GM19372 (cell line): ENCODE data around the gene CCDC88A.

Source experiments
- ATAC-seq: cut with Tn5 transposase; IDR thresholded peaks from one replicate; pipeline ENCODE4 v1.9.1; 2021; ENCODE audit warnings: mild to moderate bottlenecking, low read depth, moderate library complexity; ENCODE audit not compliant: unreplicated experiment

The CCDC88A gene

DNA sequence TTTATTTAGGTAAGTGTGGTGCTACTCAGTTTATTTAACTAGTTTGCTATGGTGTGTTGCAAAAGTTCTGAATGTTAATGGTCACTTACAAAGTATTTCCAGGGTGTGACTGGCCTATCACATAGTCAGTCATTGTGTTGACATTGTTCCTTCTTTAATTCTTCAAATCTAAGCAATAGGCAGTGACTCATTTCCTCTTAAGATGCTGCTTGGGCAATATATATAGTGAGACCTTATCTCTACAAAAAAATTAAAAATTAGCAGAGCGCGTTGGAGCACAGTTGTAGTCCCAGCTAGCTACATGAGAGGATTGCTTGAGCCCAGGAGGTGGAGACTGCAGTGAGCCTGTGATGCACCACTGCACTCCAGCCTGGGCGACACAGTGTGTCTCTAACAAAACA, 5.8 kb upstream of the CCDC88A start:
- no peak for ATAC-seq

DNA sequence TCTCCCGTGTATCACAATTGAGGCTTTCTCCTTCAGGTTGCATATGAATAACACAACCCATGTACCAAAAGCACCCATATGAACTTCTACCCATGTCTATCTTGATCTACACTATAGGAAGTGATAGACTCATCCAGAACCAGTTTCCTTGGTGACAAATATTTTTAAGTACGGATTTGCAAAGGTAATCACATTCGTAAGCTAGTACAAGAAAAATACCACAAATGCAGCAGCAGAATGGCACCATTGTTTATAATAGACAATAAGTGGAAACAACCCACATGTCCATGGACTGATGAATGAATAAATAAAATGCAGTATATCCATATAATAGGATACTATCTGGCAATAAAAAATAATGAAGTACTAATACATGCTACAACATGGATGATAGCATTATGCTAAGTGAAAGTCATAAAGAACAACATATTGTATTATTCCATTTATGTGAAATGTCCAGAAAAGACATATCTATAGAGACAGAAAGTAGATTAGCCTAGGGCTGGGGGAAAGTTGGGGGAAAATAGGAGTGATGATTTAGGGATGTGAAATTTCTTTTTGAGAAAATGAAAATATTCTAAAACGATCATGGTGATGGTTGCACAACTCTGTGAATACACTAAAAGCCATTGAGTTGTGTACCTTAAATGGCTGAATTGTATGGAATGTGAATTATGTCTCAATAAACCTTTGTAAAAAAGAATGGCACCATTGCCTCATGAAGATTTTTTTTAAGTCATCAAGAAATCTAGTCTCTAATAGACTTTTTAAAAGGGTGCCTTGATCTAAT, 3.4 kb upstream of the CCDC88A start:
- no peak for ATAC-seq

- ATAC-seq, result no peak
Measured at GRCh38 chr2:55421326-55421725, 1.7 kb upstream of the CCDC88A start.

DNA sequence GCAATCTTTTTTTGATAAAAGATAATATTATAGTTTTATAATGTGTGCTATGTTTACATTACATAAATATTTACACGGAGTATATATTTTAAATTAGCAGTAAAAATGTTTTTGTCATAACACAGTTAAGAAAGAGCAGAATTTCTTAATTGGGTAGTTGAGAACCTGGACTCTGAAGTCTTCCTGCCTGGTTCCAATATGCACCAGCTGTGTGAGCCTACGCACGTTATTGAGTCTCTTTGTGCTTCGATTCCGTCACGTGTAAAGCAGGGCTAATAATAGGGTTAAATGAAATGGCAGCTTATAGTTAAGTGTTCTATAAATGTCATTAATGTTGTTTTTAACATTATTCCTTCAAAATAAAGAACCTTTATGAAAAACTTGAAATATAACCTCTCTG, 1.2 kb upstream of the CCDC88A start:
- no peak for ATAC-seq

DNA sequence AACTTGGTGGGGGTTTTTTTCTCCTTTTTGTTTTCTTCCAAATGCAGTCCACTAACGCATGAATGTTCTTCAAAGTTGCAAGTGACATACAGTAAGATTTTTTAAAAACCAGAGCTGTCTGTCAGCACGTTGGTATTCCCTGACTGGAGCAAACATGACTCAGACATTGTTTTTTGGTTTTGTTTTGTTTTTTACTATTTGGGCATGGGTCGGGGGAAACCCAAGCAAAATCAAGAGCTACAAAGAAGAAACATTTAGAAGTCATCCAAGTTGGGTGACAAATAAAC, 726 bp upstream of the CCDC88A start:
- ATAC-seq, result no peak

GRCh38 chr2:55419233-55419678, 400 bp downstream of the CCDC88A start:
- no peak for ATAC-seq

DNA sequence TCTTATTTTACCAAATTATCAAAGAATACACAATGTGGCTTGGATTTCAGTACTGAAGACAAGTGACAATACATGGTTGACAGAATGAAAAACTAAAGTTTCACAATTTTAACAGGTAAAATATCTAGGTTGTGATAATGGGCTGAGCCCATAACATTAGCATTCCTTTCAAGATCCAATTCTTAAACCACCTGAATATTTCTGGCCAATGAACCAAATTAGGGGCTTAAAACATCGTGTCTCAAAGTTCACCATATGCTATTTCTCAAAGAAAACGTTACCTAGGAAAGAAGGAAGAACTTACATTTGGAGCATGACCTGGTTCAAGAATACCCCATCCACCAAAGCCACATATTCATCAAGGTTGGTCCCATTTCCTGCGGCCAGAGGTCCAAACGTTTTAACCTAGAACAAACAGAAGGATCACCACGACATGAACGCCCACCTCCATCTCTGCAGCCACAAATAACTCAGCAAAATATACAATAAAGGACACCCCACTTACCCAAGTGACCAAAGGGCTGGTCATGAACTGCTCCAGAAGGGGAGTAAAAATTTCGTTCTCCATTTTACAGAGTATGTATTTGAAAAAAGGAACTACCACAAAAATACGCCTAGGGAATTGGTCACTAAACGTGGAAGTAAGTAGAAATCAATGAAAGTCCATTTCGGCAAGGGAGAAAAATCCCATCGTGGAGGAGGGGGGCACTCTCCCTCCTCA, 984 bp downstream of the CCDC88A start:
- ATAC-seq, result no peak

DNA sequence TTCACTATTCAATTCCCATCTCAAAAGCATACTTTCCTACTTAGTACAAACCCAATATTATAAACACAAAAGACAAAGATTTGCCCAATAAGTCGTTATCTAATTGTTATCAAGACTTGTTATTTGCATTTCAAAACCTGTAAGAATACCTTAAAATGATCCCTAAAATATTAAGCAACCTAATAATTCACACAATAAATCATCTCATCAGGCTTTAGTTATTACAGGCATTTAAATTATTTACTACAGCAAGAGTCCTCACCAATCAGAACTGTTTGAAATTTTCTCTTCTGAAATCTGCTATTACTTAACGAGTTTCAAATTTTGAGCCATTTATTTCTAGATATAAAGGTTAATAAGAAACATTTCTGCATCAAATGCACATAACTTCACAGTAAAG, 1.6 kb downstream of the CCDC88A start:
- ATAC-seq, result no peak

DNA sequence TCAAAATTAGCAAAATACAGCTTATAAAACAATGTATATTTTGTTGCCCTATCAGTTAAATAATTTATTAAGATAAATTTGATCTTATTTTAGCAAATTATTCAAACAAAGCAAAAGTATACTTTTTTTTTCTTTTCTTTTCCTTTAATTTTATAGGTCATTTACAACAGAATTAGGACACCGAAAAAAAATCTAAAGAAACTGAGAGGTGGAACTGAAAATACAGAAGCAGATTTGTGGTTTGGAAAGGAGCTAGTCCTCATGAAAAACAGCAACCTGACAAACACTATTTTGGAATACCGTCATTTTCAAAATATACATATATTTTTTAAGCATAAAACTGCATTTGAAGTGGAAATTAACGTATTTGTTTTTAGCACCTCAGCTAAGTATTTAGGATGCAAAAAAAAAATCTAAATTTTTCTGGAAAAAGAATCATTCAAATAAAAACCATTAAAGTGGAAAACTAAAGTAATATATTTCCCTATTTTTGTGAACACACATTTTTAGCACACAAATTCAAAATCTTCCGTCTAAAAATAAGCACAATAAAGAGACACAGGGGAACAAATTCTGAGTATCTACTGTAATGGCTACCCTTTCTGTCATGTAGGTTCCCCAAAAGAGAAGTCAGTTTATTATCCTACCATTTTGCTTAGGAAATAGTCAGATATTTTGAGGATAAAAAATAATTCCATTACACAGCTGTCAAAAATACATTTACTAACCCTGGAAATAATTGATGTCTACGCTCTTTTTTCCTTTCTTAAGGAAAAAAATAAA, 2.7 kb downstream of the CCDC88A start:
- no peak for ATAC-seq

GRCh38 chr2:55415300-55415699, 4.4 kb downstream of the CCDC88A start:
- no peak for ATAC-seq

- no peak for ATAC-seq
Measured at GRCh38 chr2:55408918-55409868, 10.5 kb downstream of the CCDC88A start.

DNA sequence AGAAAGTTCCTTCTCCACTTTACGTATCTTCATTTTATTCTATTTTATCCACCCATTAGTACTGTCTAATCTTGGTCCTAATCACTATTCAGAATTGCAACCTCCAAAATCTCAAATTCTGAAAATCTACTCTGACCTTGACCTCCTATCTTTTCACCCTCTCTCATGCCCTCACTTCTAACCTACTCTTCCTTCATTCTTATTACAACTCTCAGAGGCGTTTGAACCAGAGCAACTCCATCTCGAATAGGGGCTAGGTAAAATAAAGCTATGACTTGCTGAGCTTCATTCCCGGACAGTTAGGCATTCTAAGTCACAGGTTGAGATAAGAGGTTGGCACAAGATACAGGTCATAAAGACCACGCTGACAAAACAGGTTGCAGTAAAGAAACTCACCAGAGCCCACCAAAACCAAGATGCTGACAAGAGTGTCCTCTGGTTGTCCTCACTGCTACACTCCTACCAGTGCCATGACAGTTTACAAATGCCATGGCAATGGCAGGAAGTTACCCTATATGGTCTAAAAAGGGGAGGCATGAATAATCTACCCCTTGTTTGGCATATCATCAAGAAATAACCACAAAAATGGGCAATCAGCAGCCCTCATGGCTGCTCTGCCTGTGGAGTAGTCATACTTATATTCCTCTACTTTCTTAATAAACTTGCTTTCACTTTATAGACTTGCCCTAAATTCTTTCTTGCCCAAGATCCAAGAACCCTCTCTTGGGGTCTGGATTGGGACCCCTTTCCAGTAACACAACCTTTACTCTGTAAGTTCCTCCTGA, 11.4 kb downstream of the CCDC88A start:
- no peak for ATAC-seq

GRCh38 chr2:55405116-55405515, 14.5 kb downstream of the CCDC88A start:
- ATAC-seq, result no peak

GRCh38 chr2:55403256-55403998, 16.2 kb downstream of the CCDC88A start:
- ATAC-seq, result no peak

DNA sequence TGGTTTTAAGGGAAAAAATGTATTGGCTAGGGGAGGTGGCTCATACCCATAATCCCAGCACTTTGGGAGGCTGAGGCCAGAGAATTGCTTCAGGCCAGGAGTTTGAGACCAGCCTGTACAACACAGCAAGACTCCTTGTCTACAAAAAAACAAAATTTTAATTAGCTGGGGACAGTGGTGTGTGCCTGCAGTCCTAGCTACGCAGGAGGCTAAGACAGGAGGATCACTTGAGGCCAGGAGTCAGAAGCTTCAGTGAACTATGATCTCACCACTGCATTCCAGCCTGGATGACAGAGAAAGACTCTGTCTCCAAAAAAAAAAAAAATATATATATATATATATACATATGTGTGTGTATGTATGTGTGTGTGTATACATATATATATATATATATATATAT, 18.5 kb downstream of the CCDC88A start:
- ATAC-seq, result no peak

DNA sequence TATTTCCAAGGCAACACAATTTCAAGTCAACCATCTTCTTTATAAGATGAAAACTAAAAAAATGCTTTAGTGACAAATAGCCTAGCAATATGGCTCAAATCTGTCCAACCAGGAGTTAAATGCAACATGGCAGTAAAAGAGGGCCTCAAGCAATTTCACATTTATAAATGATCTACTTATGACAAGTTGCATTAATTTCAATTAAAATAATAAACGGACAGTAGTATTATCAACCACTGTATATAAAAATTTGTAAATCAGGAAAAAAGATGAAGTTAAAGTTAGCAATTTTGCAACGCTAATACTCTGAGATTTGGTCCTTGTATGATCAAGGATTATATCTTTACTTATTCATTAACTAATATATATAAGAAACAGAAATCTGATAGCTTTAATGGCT, 19.3 kb downstream of the CCDC88A start:
- no peak for ATAC-seq

GRCh38 chr2:55399815-55400214, 19.8 kb downstream of the CCDC88A start:
- no peak for ATAC-seq

DNA sequence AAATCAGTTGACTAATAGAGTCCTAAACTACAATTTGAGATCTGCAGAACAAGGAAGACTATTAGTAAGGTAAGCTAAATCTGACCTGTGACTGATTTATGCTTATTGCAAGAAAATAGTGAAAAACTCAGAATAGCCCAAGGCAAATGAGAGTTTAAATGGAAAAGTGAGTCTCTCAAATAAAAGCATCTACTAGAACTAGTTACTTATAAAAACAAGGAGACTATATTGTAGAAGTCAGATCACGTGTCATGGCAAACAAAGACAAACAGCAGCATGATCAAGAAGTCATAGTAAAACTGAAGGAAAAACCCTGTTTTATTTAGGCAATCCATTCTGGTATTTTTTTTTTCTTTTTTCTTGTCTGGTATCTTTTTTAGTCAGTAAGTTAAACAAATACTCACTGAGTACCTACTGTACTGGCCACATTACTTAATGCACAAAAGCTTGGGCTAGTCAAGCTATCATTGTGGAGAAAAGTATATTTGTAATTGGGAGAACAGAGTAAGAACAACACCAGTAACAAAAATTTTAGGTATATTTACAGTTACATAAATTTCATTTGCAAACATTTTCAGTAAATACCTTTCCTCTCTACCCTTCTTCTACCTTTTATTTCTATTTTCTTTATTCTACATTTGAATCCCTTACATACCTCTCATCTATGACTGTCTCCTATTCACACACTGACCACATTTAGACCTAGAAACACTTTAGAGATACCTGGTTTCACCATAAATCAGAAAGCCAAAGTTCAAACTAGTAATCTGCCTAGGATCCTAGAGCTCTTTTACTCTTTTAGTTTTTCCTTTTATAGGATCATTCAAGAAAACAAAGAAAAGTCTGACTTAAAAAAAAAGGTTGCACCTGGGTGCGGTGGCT, 23.7 kb downstream of the CCDC88A start:
- no peak for ATAC-seq
